OCI-M1 (cell line): ENCODE measurements around the gene ADISSP.

ENCODE experiments used
- DNase-seq: peaks from one replicate; lab custom pipeline; 2025; lab: John Stamatoyannopoulos, UW

ADISSP gene

DNA sequence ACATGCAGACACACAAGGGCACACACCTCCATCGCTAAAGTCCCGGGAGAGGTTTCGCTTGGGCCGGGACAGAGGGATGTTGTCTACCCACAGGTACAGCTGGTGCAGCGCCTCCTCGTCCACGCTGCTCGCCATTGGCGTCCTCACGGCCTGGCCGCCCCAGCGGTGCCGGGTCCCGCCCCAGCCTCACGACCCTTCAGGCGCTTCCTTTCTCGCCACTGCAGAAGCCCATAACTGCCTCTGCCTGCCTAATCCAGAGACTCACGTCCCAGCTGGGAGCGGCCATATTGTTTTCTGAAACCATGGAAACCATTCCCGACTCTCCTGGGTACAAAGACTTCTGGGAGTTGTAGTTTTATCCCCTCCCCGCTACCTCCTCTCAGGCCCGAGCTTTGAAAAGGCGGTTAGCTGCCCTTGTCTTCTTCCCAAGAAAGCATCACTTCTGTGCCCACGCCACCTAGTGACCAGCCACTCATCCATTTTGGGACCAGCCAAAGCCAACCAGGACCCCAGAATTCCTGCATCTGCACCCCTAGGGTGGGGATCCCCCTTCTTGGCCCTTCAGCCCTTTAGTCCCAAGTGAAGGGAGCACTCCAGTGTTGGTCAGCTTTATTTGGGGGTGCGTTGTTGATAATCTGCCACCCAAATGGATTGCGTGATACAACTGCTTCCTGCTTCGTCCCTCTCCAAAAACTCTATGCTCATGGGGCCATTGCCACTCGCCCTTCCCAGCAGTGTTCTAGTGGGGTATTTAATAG lies 13.8 kb upstream of the ADISSP start, which contains the start of gene SPEF1:
TSS of gene SPEF1 (minus strand) at position 296 of the 758 bp plus-strand sequence. CDS start at position 135, 161 bp downstream.
- DNase-seq, result peak; percentile 96

DNA sequence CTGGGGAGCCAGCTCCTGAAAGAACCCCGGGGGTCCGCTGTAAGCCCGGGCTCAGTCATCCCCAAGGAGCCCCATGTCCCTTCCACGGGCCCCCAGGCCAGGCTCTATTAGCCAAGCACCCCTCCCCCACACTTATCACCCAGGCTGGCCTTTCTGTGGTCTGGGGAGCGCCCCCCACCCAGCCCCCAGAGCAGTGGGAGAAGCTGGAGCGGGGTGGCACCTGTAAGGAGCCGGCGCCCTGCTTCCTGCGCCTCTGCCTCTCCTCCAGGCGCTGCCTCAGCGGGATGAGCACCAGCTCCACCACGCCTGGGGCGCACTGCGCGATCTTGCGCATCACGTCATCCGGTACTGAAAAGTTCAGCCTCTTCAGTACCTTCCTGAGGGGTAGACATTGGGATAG lies 11.4 kb upstream of the ADISSP start:
- no peak for DNase-seq

GRCh38 chr20:3777716-3778629 lies 10.4 kb upstream of the ADISSP start:
- no peak for DNase-seq

DNA sequence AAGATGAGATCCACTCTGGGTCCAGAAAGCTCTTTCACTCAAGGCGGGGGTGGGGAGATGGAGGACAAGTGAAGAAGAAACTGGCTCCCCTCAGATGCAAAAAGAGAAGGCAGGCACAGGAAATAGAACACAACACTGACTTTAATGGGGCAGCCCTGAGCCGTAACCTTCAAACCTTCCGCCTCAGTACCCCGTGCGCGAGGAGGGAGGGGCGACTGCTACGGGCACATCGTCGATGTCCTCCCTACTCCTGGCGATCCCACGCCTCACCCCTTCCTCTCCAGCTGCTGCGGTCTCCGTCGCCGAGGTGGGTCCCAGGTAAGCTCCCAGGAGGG lies 9.8 kb upstream of the ADISSP start:
- no peak for DNase-seq

- no peak for DNase-seq
Measured at GRCh38 chr20:3775457-3776108, 8.0 kb upstream of the ADISSP start.

DNA sequence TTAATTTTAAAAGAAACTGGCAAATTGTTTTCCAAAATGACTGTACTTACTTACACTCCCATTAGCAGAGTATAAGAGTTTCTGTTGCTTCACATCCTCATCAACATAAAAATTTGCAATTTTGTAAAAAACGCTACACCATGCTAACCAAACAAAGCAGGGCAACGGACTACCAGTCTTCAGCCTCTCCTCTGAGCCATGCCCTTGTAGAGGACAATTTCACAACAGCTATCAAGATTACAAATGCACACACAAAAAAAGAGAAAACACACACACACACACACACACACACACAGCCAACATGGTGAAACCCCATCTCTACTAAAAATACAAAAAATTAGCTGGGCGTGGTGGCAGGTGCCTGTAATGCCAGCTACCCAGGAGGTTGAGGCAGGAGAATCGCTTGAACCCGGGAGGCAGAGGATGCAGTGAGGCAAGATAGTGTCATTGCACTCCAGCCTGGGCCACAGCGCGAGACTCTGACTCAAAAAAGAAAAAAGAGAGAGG lies 4.1 kb upstream of the ADISSP start:
- no peak for DNase-seq

DNA sequence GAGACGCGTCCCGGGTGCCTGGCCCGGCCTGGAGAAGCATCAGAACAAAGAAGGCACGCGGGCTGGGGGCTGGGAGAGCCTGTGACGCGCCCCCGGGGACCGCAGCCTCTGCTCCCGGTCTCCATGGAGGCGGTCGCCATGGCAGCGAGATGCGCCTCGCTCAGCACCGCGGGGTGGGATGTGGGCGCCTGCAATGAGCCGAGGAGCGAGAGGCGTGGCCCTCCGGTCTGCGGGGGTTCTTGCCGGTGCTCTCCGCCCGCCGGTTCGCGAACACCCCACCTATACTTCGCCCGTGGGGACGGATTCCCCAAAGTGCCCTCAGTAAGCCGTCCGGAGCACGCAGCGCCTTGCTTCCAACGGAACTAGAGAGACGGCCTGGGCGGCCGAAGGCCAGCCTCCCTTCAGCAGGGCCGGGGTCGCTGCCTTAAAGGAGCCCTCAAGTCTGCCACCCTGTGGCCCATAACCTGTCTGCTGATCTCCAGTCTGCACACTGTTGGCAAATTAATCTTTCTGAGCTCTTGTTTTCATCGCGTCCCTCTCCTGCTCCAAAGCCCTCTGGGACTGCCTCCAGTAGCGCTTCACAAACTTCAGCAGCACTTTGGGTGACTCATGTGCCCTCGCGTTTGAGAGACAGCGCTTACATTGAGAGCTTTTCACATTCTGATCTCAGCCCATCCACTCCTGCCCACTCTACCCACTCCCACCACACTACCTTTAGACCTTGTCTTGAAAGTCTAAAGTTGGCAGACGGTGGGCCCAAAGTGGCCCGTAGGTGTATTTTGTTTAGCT lies 983 bp upstream of the ADISSP start:
- peak; percentile 87 for DNase-seq

DNA sequence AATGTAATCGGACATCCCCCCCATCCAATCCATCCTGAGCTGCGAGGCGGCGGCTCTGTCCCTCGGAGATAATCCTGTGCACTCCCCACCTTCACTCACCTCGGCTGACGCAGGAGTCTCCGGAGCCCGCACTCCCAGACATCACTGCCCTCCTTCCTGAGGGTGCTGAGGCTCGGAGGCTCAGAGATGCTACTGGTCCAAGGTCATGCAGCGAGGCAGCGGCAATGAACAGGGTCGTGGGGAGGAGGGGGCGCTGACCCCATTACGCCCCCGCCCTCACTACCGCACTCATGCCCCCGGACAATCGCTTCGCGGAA lies 485 bp downstream of the ADISSP start:
- DNase-seq, result no peak

DNA sequence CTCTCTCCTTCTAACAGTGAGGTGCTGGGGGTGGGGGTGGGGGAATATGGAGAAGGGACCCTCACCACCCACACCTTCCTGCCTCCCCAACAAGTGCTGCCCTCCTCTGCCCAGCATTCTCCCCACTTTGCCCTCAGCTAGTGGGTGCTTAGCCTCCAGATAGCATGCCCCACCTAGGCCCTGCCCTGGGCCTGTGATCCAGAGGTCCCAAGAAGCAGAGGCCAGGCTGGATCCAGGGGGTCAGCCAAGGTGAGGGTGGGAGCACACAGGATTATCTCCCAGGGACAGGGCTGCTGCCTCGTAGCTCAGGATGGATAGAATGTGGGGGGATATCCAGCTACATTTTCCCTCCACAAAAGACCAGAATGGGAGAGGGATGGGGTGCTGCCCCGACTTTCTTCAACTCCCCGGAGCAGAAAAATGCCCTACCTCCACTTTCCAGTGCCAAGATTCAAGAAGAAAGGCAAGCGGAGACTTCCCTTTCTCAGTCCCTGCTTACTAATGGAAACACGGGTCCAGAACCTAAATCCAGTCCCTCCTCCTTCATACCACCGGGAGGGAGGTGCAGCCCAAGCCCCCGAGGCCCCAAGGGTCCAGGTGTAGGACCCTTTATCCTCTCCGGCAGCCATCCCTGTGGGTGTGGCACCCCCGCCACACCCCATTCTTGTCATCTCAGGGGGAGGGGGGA lies 987 bp downstream of the ADISSP start:
- DNase-seq, result no peak

- no peak for DNase-seq
Measured at GRCh38 chr20:3765171-3765882, 2.2 kb downstream of the ADISSP start.

- DNase-seq, result no peak
Measured at GRCh38 chr20:3764659-3765058, 2.9 kb downstream of the ADISSP start.

GRCh38 chr20:3763671-3764601 lies 3.6 kb downstream of the ADISSP start:
- DNase-seq, result no peak

GRCh38 chr20:3760655-3761348 lies 6.8 kb downstream of the ADISSP start:
- DNase-seq, result no peak

DNA sequence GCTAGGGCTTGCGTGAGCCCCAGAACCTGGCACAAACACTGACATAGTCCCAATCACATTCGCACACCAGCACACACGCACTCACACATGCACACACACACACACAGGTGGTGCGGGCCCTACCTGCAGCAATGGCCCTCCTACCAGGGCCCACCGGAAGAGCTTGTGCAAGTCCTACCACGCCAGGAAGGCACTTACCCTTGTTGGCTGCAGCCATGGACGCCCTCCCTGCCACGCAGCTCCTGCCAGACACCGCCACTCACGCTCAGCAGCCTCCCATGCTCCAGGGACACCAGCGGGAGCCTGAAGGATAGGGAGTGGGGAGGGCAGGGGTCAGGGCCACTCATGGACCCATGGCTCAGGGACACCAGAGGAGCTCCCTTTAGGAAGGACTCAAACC lies 7.7 kb downstream of the ADISSP start:
- DNase-seq, result no peak

DNA sequence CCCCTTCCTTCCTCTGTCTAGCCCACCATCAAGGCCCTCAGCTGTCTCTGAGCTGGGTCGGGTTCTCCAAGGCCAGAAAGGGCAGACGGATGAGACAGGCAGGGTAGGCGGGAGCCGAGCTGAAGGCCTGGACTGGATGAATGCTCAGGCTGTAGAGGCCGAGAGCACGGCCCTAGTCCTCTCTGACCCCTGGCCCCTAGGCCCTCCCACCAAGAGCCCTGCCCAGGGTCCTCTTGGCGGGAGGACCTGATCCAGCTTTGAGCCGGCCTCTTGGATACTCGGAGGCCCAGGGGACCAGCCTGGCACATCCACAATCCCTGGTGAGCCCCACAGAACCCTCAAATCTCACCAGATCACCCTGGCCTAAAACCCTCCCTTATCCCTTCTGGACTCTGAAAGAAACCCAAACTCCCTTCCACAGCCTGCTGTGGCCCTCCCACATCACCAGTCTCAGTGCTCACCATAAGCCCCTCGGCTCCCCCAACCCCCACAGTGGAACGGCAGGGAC lies 8.2 kb downstream of the ADISSP start:
- DNase-seq, result no peak

- DNase-seq, result no peak
Measured at GRCh38 chr20:3758566-3758965, 9.0 kb downstream of the ADISSP start.

GRCh38 chr20:3757268-3757667 lies 10.3 kb downstream of the ADISSP start:
- no peak for DNase-seq

- DNase-seq, result no peak
Measured at GRCh38 chr20:3755814-3756480, 11.6 kb downstream of the ADISSP start.
